22Rv1 (cell line): ENCODE results near the gene IGF2R.

ENCODE experiments used
- ZFX ChIP-seq: fragments of 450-650 bp; IDR thresholded peaks from 2 replicates; pipeline ENCODE4 v1.6.1; 2017; ENCODE audit warnings: antibody characterized with exemption, borderline replicate concordance
- TF ChIP-seq, protein P1 (sequence below): fragments of 450-650 bp; IDR thresholded peaks from 2 replicates; pipeline ENCODE4 v1.5.1; 2017; ENCODE audit warnings: mild to moderate bottlenecking

DNA sequence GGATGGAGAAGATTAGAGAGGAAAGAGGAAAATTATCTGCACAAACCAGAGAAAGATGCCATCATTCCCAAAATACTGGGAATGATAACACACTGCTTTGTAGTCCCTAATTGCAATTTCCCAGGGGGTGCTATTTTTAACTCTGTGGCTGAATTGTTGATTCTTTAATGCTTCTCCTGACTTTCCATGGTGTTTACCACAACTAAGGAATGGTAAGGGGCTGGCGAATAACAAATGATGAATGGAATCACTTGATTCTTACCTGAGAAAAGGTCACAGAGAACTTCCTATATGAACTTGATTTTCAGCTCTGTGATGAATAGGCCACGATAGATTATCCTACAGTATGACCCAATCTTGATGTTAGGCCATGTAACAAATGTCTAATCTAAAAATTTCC is 22.0 kb upstream of the IGF2R start:
- TF ChIP-seq, protein P1, sequence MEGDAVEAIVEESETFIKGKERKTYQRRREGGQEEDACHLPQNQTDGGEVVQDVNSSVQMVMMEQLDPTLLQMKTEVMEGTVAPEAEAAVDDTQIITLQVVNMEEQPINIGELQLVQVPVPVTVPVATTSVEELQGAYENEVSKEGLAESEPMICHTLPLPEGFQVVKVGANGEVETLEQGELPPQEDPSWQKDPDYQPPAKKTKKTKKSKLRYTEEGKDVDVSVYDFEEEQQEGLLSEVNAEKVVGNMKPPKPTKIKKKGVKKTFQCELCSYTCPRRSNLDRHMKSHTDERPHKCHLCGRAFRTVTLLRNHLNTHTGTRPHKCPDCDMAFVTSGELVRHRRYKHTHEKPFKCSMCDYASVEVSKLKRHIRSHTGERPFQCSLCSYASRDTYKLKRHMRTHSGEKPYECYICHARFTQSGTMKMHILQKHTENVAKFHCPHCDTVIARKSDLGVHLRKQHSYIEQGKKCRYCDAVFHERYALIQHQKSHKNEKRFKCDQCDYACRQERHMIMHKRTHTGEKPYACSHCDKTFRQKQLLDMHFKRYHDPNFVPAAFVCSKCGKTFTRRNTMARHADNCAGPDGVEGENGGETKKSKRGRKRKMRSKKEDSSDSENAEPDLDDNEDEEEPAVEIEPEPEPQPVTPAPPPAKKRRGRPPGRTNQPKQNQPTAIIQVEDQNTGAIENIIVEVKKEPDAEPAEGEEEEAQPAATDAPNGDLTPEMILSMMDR: no peak
- TF ChIP-seq ZFX: no peak
